GM19351 (cell line): ENCODE measurements around the gene DACH1.

Experiments
- ATAC-seq: cut with Tn5 transposase; IDR thresholded peaks from one replicate; pipeline ENCODE4 v1.9.1; 2021; ENCODE audit warnings: mild to moderate bottlenecking, moderate library complexity; ENCODE audit not compliant: unreplicated experiment

The DACH1 gene

DNA sequence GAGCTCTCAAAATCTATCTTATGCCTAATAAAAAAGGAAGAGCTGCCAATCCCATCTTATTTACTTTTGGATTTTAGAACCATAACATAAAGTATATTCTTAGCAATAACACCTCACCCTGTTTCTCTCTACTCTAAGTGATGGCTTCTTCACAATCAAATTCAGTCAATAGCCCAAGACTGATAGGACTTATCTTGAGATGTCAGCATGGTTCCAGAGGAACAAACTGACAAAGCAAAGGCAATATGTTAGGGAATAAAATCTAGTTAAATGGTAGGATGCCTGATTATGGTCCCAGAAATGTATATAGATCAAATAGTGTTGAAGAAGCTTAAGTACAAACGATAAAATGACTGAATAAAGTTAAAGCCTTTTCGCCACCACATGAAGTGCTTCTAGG is 36.3 kb downstream of the DACH1 start:
- ATAC-seq: no peak

GRCh38 chr13:71830323-71830722 is 36.7 kb downstream of the DACH1 start:
- no peak for ATAC-seq

GRCh38 chr13:71829547-71829946 is 37.5 kb downstream of the DACH1 start:
- ATAC-seq: no peak

GRCh38 chr13:71828564-71828963 is 38.4 kb downstream of the DACH1 start:
- no peak for ATAC-seq

GRCh38 chr13:71828117-71828516 is 38.9 kb downstream of the DACH1 start:
- ATAC-seq: no peak

DNA sequence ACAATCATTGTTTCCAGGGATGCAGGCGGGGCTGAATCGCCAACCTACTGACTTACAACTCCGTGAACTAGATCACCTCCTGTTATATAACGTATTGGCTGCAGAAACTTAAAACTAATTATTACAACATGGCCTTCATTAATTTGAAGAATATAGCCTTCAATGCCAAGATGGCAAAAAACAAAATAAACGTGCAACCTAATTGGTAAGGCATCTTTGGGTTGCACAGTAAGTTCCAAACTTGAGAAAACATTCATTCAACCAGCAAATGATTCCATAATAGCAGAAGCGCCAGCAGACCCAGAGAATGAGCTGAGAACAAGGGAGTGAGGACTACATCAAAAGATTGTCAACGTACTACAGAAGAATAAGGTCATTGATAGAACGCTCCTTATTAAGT is 39.8 kb downstream of the DACH1 start:
- ATAC-seq: no peak

GRCh38 chr13:71820699-71821098 is 46.3 kb downstream of the DACH1 start:
- ATAC-seq: no peak

GRCh38 chr13:71817335-71817734 is 49.7 kb downstream of the DACH1 start:
- no peak for ATAC-seq

GRCh38 chr13:71814806-71815360 is 52.1 kb downstream of the DACH1 start:
- ATAC-seq: no peak

GRCh38 chr13:71813187-71813586 is 53.8 kb downstream of the DACH1 start:
- no peak for ATAC-seq

GRCh38 chr13:71811344-71811743 is 55.7 kb downstream of the DACH1 start:
- no peak for ATAC-seq

GRCh38 chr13:71808708-71809107 is 58.3 kb downstream of the DACH1 start:
- no peak for ATAC-seq

DNA sequence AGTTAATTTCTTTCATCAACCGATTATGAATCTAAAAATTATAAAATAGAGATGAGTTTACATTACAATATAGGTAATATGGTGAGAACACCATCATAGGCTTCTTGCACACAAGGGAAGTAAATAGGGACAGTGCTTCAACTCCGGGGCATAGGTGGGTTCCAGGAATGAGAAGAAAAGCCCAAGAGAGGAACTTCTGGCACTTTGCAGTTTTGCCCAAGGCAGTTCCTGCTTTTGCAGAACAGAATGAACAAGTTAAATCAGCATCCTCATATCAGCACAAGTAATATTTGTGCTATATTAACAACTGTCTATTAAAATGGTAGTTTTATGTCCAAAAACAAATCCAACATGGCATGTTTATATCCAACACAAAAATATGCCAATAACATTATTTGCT is 60.1 kb downstream of the DACH1 start:
- no peak for ATAC-seq

DNA sequence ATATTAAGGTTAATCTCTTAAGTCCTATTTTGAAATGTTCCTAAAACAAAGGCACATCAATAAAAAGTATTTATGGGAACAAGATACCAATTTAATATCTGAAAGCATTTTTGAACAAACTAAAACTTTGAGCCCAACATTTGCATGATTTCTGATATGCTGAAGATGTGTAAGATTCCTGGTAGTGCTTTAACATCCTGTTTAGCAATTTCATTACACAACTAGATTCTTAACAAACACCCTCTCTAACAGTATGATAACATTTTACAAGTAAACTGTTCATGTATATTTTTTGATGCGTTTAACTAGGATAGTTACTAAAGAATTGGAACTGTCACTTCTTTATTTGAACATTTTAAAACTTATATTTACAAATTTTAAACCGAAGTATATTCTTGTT is 63.9 kb downstream of the DACH1 start:
- ATAC-seq: no peak

DNA sequence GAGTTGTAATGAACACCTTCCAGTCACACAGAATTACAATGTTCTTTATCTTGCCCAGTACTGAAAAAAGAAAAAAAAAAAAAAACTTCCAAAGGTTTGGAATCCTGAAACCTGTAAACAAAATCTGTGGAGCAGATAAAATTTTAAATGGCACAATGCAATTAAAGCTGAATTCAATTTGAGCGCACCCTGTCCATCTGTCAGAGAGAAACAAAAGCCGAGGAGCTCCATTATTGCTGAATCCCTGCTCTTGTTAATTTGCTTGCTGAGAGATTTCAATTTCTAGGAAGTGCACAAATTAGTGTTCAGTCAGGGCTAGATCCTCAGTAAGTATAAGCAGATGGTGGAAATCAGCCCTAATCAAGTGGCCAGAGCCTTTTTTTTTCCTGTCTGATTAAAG is 65.2 kb downstream of the DACH1 start:
- ATAC-seq: no peak

GRCh38 chr13:71801165-71801760 is 65.7 kb downstream of the DACH1 start:
- ATAC-seq: no peak

DNA sequence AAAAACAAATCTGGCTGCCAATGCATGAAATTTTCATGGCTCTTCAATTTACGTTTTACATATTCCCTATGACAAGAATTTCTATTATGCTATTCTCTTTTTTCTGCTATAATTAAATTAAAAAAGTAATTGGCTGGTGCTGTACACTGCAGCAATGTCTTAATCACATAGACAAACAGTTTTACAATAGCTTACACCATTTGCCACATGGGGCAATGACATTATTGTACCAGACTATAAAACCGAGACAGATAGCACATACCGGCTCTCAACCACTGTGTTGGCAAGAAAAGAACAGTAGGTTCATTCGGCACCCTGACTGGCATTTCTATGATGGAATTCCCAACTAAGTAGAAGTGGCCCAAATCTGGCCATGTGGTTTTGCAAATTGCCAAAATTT is 67.7 kb downstream of the DACH1 start:
- ATAC-seq: no peak

DNA sequence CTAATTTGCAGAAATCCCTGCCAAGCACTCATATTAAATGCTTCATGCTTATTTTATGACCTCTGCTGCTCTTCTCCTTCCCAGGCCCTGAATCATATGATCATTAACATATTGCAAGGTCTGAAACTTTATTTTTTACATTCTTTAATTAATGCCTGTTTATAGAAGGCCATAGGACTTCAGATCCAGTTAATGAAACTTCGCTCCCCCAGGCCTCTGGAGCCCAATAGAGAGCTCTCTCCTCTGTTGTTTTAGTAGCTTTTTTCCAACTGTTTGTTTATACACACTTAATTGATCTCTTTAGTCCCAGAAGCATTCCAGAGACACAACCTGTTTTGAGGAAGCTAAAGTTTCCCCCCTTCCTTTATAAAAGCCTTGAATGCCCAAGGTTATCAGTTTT is 68.3 kb downstream of the DACH1 start:
- no peak for ATAC-seq

- no peak for ATAC-seq
These were observed 69.5 kb downstream of the DACH1 start for GRCh38 chr13:71797517-71797916.

GRCh38 chr13:71789693-71790329 is 77.2 kb downstream of the DACH1 start:
- no peak for ATAC-seq

- ATAC-seq: no peak
These were observed 78.0 kb downstream of the DACH1 start for GRCh38 chr13:71789037-71789436.

DNA sequence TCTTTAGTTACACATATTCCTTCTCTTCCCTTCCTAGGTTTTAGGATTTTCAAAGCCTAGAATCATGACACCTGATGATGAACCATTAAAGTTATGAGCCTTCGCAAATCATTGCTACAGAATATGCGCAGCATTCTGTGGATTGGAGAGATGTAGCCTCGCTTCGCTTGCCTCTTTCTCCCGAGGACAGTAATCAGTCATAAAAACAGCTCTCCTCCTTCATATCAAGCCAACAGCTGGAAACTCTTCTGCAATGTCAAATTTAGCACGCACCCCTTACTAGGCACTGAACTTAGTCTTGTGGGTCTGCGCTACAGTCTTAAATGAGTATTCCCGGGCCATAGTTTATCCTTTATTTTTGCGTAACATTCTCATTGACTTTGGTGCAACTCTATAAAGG is 79.6 kb downstream of the DACH1 start:
- no peak for ATAC-seq

DNA sequence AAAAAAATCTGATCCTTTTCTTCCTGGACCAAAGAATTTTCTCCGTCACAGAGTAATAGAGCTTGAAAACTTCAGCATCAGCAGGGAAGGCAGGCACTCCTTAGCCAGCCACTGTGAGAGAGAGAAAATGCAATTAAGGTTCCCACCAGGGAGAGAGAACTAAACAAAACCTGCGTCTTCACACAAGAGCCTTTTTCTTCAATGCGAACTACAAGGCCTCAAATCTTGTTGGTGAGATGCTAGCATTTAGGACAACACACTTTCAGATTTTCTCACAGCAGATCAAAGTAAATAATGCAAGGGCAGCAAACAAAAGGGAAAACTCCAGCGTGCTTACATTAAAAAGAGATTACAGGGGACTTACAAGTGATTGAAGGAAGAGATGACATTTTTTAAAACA is 80.1 kb downstream of the DACH1 start:
- ATAC-seq: no peak
